Superior temporal gyrus (tissue), 1 donor: ENCODE measurements around the gene FUBP3.
"Not testable (repeated sequence)": the region's sequence is repeated elsewhere in the genome, so short reads cannot be mapped to it uniquely, and the experiment has no call there.

Experiments used
- DNase-seq: peaks from one replicate; pipeline ENCODE4 v3.0.0-alpha.2; 2016; ENCODE audit errors: extremely low spot score

FUBP3 gene

DNA sequence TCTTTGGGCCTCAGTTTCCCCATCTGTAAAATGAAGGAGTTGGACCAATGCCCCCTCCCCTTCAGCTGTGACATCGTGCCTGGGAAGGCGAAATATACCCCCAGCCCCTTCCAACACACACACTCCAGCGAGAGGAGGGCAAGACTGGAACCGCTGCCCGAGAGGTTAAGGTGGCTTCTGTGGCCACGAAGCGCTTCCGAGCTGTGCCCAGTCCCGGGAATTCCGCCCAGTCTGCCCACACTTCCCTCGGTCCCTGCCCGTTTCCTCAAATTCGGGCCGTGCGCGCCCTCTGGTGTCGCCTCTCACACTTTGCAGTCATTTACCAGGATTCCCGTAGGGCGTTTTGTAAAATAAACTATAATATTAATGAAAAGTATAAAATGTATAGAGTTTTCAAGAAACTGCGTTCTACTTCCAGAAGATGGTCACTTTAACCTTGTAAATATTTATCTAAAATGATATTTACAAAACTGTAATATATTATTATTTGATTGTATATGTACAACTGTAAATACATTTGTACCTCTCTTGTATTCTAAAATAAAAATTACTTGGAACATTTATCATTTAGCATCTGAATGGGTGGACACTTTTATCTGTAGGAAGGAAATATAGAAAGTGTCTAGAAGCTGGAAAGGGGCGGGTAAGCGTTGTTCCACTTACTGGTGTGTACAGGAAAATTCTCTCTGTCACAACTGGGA, 103.2 kb downstream of the FUBP3 start:
- peak; percentile 90 for DNase-seq

DNA sequence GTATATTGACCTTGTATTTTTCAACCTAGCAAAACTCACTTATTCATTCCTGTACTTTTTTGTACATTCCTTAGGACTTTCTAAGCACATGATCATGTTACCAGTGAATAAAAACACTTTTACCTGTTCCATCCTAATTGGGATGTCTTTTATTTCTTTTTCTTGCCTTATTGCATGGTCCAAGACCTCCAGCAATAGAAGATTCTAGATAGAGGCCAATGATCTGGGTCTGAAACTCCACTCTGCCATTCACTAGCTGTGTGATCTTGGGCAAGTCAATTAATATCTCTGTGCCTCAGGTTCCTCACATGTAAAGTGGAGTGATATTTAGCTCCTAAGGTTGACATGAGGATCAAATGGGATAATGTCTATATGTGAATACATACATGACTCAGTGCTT, 105.7 kb downstream of the FUBP3 start:
- DNase-seq: no peak

DNA sequence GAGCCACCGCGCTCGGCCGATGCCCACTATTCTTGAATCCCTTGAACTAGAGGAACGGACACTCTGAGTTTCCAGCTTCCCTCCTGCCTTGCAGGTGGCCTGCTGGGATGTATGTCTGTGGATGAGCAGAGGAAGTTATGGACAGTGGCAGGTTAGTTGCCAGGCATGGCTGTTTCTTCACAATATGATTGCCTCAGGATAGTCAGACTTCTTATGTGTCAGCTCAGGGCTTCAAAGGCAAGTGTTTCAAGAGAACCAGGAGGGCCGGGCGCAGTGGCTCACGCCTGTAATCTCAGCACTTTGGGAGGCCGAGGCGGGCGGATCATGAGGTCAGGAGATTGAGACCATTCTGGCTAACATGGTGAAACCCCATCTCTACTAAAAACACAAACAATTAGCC, 106.6 kb downstream of the FUBP3 start:
- not testable (repeated sequence) for DNase-seq

DNA sequence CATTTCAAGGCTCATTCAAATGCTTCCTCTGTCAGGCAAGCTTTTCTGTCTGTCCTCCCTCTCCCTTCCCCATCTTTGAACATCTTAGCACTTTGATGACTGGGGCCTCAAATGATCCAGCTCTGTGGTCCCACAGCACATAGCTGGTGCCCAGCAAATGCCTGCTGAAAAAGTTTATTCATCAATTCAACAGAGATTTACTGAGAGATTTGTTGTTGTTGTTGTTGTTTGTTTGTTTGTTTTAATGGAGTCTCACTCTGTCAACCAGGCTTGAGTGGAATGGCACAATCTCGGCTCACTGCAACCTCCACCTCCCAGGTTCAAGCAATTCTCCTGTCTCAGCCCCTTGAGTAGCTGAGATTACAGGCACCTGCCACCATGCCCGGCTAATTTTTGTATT, 108.2 kb downstream of the FUBP3 start:
- DNase-seq: no peak
